Measurements from ENCODE around the gene CRIP3.

The CRIP3 gene

GRCh38 chr6:43286980-43287716 is 21.5 kb downstream of the CRIP3 start:
- no peak for DNase-seq

- no peak for DNase-seq
Measured at GRCh38 chr6:43286456-43286979, 22.1 kb downstream of the CRIP3 start.

GRCh38 chr6:43285832-43286231 is 22.8 kb downstream of the CRIP3 start:
- DNase-seq: no peak

- no peak for DNase-seq
Measured at GRCh38 chr6:43284991-43285781, 23.4 kb downstream of the CRIP3 start.

- DNase-seq: no peak
Measured at GRCh38 chr6:43283905-43284304, 24.7 kb downstream of the CRIP3 start.

- no peak for DNase-seq
Measured at GRCh38 chr6:43283514-43283901, 25.1 kb downstream of the CRIP3 start.

GRCh38 chr6:43282636-43283513 is 25.8 kb downstream of the CRIP3 start:
- DNase-seq: no peak

- DNase-seq: no peak
Measured at GRCh38 chr6:43282060-43282459, 26.6 kb downstream of the CRIP3 start.

- DNase-seq: no peak
Measured at GRCh38 chr6:43280234-43280633, 28.4 kb downstream of the CRIP3 start.

GRCh38 chr6:43278524-43279078 is 30.0 kb downstream of the CRIP3 start:
- DNase-seq: peak in 1 of 5 experiments; percentile 24

GRCh38 chr6:43277643-43278523 is 30.7 kb downstream of the CRIP3 start:
- DNase-seq: no peak

GRCh38 chr6:43277306-43277642 is 31.4 kb downstream of the CRIP3 start:
- no peak for DNase-seq

GRCh38 chr6:43276577-43277305 is 31.9 kb downstream of the CRIP3 start:
- no peak for DNase-seq

- peak in 3 of 5 experiments; percentile 26 to 84 (median 28) for DNase-seq
Measured at GRCh38 chr6:43275801-43276576, 32.6 kb downstream of the CRIP3 start.

GRCh38 chr6:43274916-43275597 is 33.6 kb downstream of the CRIP3 start:
- DNase-seq: peak in 3 of 5 experiments; percentile 2 to 30 (median 15)

- DNase-seq: no peak
Measured at GRCh38 chr6:43274127-43274915, 34.3 kb downstream of the CRIP3 start.

- no peak for DNase-seq
Measured at GRCh38 chr6:43273707-43274106, 34.9 kb downstream of the CRIP3 start.

GRCh38 chr6:43271944-43272343 is 36.7 kb downstream of the CRIP3 start:
- DNase-seq: no peak
